ENCODE results near the gene TOX2.

Gene TOX2

DNA sequence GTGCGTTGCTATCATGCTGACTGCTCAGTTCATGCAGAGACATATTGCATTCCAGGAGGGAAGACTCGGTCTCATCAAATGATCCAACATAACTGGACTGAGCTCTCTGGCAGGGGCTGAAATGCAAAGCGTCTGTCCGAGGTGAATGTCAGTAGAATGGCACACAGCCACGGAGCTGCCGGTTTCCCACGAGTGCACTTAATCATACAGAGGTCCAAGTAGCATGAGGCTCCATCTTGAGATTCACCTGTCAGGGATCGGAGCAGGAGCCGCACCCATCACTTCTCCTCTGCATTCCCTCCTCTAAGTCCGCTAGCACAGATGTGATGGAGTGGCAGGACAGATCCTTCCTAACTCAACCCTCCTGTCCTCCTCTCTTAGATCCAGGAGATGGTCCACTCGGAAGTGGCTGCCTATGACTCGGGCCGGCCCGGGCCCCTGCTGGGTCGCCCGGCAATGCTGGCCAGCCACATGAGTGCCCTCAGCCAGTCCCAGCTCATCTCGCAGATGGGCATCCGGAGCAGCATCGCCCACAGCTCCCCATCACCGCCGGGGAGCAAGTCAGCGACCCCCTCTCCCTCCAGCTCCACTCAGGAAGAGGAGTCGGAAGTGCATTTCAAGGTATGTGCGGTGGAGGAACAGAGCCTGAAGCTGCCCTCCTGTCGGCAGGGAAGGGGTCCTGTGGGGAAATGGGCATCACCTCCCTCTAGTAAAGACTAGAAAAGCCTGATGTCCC is 136.4 kb downstream of the TOX2 start:
- Histone ChIP-seq H3K4me1 (no peaks in the 10 kb centered on the region), H3K4me3 (ENCODE audit: low read depth, low read length) (no peak overlapping the region), H3K36me3 (no peaks in the 10 kb centered on the region), H3K27me3 (no peaks in the 10 kb centered on the region), H3K9me3 (no peaks in the 10 kb centered on the region)
- TF ChIP-seq, protein P1, sequence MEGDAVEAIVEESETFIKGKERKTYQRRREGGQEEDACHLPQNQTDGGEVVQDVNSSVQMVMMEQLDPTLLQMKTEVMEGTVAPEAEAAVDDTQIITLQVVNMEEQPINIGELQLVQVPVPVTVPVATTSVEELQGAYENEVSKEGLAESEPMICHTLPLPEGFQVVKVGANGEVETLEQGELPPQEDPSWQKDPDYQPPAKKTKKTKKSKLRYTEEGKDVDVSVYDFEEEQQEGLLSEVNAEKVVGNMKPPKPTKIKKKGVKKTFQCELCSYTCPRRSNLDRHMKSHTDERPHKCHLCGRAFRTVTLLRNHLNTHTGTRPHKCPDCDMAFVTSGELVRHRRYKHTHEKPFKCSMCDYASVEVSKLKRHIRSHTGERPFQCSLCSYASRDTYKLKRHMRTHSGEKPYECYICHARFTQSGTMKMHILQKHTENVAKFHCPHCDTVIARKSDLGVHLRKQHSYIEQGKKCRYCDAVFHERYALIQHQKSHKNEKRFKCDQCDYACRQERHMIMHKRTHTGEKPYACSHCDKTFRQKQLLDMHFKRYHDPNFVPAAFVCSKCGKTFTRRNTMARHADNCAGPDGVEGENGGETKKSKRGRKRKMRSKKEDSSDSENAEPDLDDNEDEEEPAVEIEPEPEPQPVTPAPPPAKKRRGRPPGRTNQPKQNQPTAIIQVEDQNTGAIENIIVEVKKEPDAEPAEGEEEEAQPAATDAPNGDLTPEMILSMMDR (IDR thresholded peaks at IDR 0.05; ENCODE audit: low read depth, low read length) = no peak
- DNase-seq = no peak

DNA sequence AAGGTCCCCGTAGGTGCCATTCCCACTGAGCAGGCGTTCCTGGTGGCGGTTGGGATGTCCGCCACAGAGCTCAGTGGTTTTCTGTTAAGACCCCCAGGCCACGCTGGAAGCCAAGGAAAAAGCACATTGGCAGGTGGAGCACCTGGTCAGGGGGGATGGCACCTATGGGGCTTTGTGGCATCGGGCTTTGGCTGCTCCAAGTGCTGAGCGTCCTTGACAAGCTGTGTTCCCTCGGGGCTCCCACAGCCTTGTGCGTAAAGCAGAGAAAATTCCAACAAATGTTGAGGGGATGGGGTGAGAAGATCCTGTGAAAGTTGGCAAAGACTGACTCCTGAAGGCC is 137.0 kb downstream of the TOX2 start:
- Histone ChIP-seq H3K4me1 (no peaks in the 10 kb centered on the region), H3K27me3 (no peaks in the 10 kb centered on the region), H3K9me3 (no peaks in the 10 kb centered on the region), H3K36me3 (no peaks in the 10 kb centered on the region), H3K4me3 (ENCODE audit: low read depth, low read length) (no peak overlapping the region)
- TF ChIP-seq, protein P1 (IDR thresholded peaks at IDR 0.05; ENCODE audit: low read depth, low read length) = no peak
- no peak for DNase-seq

DNA sequence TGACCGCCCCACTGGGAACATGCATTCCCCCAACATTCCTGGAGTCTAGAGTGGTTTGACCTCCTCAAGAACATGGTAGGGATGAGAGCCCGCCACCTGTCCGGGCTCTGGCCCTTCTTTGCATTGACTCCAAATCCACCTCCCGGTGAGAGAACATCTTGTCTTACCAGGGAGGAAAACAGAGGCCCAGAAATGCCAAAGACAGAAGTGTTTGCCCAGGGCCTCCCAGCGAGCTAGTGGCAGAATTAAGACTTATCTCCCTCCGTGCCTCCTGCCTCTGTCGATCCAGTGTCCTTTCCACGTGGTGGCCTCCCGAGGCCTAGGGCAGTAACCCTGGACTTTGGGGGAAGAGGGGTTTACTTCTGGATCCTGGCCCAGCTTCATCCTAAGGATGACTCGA is 137.5 kb downstream of the TOX2 start:
- DNase-seq = no peak
- TF ChIP-seq, protein P1 (IDR thresholded peaks at IDR 0.05; ENCODE audit: low read depth, low read length) = no peak
- H3K9me3 ChIP-seq = no peaks in the 10 kb centered on the region
- no peaks in the 10 kb centered on the region for H3K4me1 ChIP-seq
- no peaks in the 10 kb centered on the region for H3K27me3 ChIP-seq
- H3K4me3 ChIP-seq (ENCODE audit: low read depth, low read length) = no peak overlapping the region
- no peaks in the 10 kb centered on the region for H3K36me3 ChIP-seq

DNA sequence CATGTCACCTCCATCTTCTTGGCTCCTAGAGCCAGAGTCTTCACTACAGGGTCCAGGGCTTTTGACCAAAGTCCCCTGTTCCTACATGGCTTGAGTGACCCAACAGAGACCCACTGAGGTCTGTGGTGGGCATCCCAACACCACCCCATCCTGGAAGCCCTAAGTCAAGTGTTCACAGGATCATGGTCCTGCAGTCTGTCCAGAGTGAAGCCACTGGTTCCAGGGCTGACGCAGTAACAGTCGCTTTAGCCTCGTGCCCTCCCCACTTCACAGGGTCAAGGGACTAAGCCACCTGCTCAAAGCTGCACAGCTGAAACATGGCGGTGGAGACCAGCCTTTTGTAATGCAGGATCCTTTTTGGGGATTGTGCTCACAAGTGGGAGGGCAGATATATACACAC is 138.4 kb downstream of the TOX2 start:
- H3K4me3 ChIP-seq (ENCODE audit: low read depth, low read length) = no peak overlapping the region
- no peaks in the 10 kb centered on the region for H3K4me1 ChIP-seq
- no peak for DNase-seq
- H3K36me3 ChIP-seq = no peaks in the 10 kb centered on the region
- H3K9me3 ChIP-seq = no peaks in the 10 kb centered on the region
- TF ChIP-seq, protein P1 (IDR thresholded peaks at IDR 0.05; ENCODE audit: low read depth, low read length) = no peak
- H3K27me3 ChIP-seq = no peaks in the 10 kb centered on the region

DNA sequence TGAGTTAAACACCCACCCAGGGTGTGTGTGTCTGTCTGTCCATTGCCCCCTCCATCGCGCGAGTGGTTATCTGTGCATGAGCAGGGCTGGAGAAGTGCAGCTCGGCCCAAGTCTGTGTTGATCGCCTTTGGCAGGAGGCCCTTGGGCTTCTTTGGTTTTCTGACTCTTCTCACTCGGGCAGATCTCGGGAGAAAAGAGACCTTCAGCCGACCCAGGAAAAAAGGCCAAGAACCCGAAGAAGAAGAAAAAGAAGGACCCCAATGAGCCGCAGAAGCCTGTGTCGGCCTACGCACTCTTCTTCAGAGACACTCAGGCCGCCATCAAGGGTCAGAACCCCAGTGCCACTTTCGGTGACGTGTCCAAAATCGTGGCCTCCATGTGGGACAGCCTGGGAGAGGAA is 139.5 kb downstream of the TOX2 start:
- Histone ChIP-seq H3K36me3 (no peaks in the 10 kb centered on the region), H3K9me3 (no peaks in the 10 kb centered on the region), H3K27me3 (no peaks in the 10 kb centered on the region), H3K4me1 (no peaks in the 10 kb centered on the region), H3K4me3 (ENCODE audit: low read depth, low read length) (no peak overlapping the region)
- DNase-seq = no peak
- TF ChIP-seq, protein P1 (IDR thresholded peaks at IDR 0.05; ENCODE audit: low read depth, low read length) = no peak

DNA sequence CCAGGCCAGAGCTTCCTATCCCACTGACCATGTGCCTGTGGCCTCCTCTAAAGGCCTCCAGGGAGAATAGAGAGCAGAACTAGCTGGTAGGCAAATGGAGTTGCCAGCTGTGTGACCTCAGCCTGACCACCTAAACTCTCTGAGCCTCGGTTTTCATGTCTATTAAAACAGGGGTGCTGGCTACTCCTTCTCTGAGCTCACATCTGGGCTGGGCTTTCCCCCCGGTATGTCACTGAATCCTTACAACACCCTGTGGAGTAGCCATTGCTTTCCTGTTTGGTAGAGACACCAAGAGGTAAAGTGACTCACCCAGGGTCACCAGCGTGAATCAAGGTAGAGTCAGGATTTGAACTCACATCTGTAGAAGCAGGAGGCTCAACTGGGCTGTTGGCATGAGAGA is 140.2 kb downstream of the TOX2 start:
- H3K36me3 ChIP-seq = no peaks in the 10 kb centered on the region
- TF ChIP-seq, protein P1 (IDR thresholded peaks at IDR 0.05; ENCODE audit: low read depth, low read length) = no peak

More for the DNA sequence above, 140.2 kb downstream of the TOX2 start:
- DNase-seq = no peak
- Histone ChIP-seq H3K9me3 (no peaks in the 10 kb centered on the region), H3K4me3 (ENCODE audit: low read depth, low read length) (no peak overlapping the region), H3K27me3 (no peaks in the 10 kb centered on the region), H3K4me1 (no peaks in the 10 kb centered on the region)

Measured in BE2C (cell line).